Uterus (tissue), 2 donors: ENCODE measurements around the gene LMX1A.

Source experiments
- POLR2A ChIP-seq, 2 donors: fragments of 450-650 bp; IDR thresholded peaks; one replicate each; pipeline ENCODE4 v1.6.1; 2016; ENCODE audit warnings: antibody characterized with exemption in 2 of 2, mild to moderate bottlenecking in 1 of 2, moderate library complexity in 1 of 2
- TF ChIP-seq, protein P1 (sequence below), 4 experiments: fragments of 200-600 bp in 2 of 4; fragments of 450-650 bp in 2 of 4; sonication (generic) in 2 of 4; IDR thresholded peaks; one replicate each; pipeline ENCODE4 v1.5.1; 2016 to 2019; ENCODE audit warnings: antibody characterized with exemption in 4 of 4, mild to moderate bottlenecking in 2 of 4, moderate library complexity in 1 of 4

DNA sequence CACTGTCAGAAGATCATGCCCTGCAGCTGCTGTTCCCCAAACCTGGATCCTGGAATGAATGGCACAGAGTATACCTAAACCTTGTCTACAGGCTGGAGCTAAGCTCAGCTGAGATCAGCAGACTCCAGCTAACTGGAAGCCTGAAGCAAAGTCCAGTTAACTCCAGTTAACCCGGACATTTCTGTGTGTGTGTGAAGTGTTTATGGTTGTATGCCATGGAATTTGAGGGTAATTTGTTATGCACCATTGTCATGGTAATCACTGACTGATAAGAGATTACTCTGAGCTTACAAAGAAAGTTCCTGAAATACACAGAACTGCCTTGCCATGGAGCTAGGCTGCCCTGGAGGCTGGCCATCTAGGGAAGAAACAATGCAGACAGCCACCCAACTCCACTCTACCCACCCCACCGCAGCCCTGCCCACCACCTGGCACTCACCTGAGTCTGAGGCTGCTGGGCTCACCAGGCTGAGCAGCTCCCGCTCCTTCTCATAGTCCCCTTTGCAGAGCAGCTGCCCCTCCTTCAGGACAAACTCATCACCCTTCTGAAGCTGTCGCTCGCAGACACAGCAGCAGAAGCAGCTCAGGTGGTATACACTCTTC lies 107.4 kb downstream of the LMX1A start:
- TF ChIP-seq, protein P1, sequence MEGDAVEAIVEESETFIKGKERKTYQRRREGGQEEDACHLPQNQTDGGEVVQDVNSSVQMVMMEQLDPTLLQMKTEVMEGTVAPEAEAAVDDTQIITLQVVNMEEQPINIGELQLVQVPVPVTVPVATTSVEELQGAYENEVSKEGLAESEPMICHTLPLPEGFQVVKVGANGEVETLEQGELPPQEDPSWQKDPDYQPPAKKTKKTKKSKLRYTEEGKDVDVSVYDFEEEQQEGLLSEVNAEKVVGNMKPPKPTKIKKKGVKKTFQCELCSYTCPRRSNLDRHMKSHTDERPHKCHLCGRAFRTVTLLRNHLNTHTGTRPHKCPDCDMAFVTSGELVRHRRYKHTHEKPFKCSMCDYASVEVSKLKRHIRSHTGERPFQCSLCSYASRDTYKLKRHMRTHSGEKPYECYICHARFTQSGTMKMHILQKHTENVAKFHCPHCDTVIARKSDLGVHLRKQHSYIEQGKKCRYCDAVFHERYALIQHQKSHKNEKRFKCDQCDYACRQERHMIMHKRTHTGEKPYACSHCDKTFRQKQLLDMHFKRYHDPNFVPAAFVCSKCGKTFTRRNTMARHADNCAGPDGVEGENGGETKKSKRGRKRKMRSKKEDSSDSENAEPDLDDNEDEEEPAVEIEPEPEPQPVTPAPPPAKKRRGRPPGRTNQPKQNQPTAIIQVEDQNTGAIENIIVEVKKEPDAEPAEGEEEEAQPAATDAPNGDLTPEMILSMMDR (IDR thresholded peaks at IDR 0.05) = no peak
- TF ChIP-seq POLR2A (IDR thresholded peaks at IDR 0.05) = no peak
